Type B pancreatic cell (in vitro differentiated cells): ENCODE data around the gene SLC6A11. TPM values are rescaled to one million over a fixed set of nuclear protein-coding genes. Genes with fewer than 3 reads are reported as not detected.

ENCODE experiments used
- DNase-seq: peaks from one replicate; pipeline ENCODE4 v3.0.0; 2021; ENCODE audit warnings: mixed read lengths; ENCODE audit not compliant: unreplicated experiment; ENCODE audit errors: extremely low spot score
- H3K27ac Mint-ChIP-seq: 2 replicates; pipeline ENCODE4 v1.8.0; 2021; ENCODE audit warnings: mild to moderate bottlenecking, mixed read lengths
- H3K27me3 Mint-ChIP-seq: 2 replicates; pipeline ENCODE4 v1.8.0; 2021; ENCODE audit warnings: mixed read lengths
- H3K36me3 Mint-ChIP-seq: 2 replicates; pipeline ENCODE4 v1.8.0; 2021; ENCODE audit warnings: mixed read lengths
- H3K4me1 Mint-ChIP-seq: one replicate; pipeline ENCODE4 v1.8.0; 2021; ENCODE audit warnings: mixed read lengths; ENCODE audit not compliant: unreplicated experiment
- H3K4me3 Mint-ChIP-seq: 2 replicates; pipeline ENCODE4 v1.8.0; 2021; ENCODE audit warnings: mild to moderate bottlenecking, mixed read lengths
- H3K9me3 Mint-ChIP-seq: 2 replicates; pipeline ENCODE4 v1.8.0; 2021; ENCODE audit warnings: mixed read lengths
- long read RNA-seq: library from polyadenylated mRNA; unstranded; transcript quantifications from one replicate; pipeline ENCODE4 v2.0.0, GENCODE V29; 2020
- total RNA-seq: library from RNA; stranded (reverse); gene quantifications from 2 replicates; pipeline ENCODE4 v1.2.1, GENCODE V29; 2021; ENCODE audit warnings: low replicate concordance
- TF ChIP-seq, protein P1 (sequence below): fragments of 200-600 bp; sonication (generic); conservative IDR thresholded peaks from 2 replicates; pipeline ENCODE4 v1.5.0; 2021; ENCODE audit warnings: antibody characterized with exemption, mild to moderate bottlenecking

The SLC6A11 gene
- total RNA-seq, result 3.0 and 7.3 TPM in 2 replicates
- long read RNA-seq, partial matches to known transcripts, result 1 of 2 reads
- long read RNA-seq, other reads (novel, unspliced or antisense), result 1 of 2 reads

DNA sequence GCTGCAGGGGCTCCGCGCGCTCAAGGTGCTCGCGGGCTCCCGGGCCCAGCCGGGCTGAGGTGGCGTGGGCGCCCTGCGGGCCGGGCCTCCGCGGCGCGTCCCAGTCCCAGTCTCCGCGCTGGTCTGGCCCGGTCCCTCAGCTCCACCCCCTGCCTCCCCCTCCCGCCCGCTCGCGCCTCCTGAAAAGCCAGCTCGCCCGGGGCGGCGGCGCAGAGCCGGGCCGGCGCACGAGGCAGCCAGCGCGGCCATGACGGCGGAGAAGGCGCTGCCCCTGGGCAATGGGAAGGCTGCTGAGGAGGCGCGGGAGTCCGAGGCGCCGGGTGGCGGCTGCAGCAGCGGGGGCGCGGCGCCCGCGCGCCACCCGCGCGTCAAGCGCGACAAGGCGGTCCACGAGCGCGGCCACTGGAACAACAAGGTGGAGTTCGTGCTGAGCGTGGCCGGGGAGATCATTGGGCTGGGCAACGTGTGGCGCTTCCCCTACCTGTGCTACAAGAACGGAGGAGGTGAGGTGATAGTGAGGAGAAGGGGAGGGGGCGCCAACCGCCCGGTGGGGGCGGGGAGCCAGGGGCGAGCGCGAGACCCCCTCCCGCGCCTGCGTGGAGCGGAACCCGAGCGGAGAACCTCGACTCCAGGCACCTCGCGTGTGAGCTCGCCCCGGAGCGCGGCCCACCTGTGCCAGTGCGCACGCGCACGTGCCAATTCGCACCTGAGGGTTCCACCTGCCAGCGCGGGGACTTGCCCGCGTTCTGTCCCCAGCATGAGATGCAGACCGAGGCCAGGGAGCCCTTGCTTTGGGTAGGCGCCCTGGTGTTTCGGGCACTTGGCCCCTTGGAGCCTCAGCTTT lies at the start of gene SLC6A11:
TSS of gene SLC6A11 (plus strand) at position 210 of the 844 bp plus-strand sequence. CDS start at position 248, 38 bp downstream.
- Mint-ChIP-seq H3K36me3 (no peaks in the 10 kb centered on the region), H3K27me3 (peaks cover 65% of the 10 kb centered on the region), H3K27ac (no peak within 1 kb of the TSS), H3K4me1 (no peaks in the 10 kb centered on the region), H3K4me3 (peak within 1 kb of the TSS; percentile 83), H3K9me3 (no peaks in the 10 kb centered on the region)
- no peak for DNase-seq
- TF ChIP-seq, protein P1, sequence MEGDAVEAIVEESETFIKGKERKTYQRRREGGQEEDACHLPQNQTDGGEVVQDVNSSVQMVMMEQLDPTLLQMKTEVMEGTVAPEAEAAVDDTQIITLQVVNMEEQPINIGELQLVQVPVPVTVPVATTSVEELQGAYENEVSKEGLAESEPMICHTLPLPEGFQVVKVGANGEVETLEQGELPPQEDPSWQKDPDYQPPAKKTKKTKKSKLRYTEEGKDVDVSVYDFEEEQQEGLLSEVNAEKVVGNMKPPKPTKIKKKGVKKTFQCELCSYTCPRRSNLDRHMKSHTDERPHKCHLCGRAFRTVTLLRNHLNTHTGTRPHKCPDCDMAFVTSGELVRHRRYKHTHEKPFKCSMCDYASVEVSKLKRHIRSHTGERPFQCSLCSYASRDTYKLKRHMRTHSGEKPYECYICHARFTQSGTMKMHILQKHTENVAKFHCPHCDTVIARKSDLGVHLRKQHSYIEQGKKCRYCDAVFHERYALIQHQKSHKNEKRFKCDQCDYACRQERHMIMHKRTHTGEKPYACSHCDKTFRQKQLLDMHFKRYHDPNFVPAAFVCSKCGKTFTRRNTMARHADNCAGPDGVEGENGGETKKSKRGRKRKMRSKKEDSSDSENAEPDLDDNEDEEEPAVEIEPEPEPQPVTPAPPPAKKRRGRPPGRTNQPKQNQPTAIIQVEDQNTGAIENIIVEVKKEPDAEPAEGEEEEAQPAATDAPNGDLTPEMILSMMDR, result no peak

DNA sequence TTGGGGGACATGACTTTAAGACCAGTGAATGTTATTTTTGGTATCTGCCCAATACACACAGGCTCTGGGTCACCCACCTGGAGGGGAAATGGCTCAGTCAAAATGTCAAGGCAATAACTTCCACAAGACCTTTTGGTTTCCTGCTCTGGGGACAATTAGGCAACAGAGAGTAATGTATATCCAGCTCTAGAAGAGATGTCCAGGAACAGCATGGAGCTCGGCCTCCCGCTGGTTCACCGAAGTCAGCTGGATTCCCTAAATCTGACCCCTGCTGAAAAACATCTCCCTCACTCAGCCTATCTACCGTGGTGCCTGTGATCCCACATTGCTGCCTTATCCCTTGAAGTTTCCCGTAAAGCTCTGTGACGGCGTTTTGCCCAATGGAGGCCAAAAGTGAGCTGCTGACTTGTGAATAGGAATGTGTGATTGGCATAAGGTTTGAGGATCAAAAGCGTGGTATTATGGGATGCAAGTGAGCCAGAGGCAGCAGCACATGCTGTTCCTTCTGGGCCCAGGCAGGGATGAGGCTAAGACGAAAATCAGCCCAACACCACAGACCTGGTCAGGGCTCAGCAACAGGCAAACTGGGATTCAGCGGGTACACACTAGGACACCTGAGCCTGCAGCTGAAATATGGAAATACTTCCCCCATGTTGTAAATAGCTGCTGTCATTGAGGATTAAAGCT lies 47.2 kb upstream of the SLC6A11 start:
- no peak overlapping the region for H3K4me3 Mint-ChIP-seq
- DNase-seq, result peak; percentile 22
- peaks cover 39% of the 10 kb centered on the region for H3K27me3 Mint-ChIP-seq
- TF ChIP-seq, protein P1, result no peak
- no peak overlapping the region for H3K27ac Mint-ChIP-seq
- no peaks in the 10 kb centered on the region for H3K36me3 Mint-ChIP-seq
- H3K9me3 Mint-ChIP-seq, result no peaks in the 10 kb centered on the region
- peaks cover 2% of the 10 kb centered on the region for H3K4me1 Mint-ChIP-seq

DNA sequence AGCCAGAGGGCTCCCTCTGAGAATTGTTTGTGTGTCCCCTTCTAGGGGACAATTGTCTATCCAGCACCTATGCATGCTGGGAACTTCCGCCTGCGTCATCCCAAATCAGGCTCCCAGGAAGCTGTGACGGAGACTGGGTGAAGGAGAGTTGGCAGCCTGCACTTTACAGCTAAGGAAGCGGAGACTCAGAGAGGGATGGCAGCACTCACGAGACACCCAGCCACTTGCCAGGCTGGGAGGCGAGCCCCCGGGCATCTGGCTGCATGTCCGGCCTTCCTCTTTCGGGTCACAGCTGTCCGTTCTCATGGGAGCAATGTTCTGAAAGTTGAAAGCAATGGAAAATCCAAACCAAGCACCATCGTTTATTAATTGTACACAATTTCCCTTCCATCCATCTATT lies 45.5 kb upstream of the SLC6A11 start:
- no peaks in the 10 kb centered on the region for H3K9me3 Mint-ChIP-seq

DNA sequence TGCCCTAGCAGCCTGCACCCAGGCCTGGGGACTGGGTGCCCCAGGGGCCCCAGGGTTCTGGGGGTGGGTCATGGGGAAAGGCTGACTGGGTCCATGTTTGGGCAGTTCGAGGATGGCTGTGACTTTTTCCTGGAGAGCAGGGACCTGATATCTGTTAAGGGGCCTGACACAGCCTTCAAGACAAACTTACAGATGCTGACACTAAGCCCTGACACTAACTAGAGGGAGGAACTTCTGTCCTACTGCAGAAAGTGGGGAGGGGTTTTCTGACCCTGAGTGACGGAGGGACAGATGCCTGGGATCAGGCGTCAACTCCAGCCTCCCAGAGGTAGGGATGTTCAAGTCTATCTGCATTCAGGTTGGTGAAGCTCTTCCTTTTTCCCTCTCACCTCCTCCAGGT lies 45.0 kb upstream of the SLC6A11 start:
- Mint-ChIP-seq H3K9me3 (no peaks in the 10 kb centered on the region), H3K4me1 (no peaks in the 10 kb centered on the region), H3K36me3 (no peaks in the 10 kb centered on the region), H3K27ac (no peak overlapping the region), H3K4me3 (no peak overlapping the region), H3K27me3 (peaks cover 49% of the 10 kb centered on the region)
- TF ChIP-seq, protein P1, result no peak
- peak; percentile 15 for DNase-seq

More for the DNA sequence above, 45.5 kb upstream of the SLC6A11 start:
- DNase-seq, result peak; percentile 16
- Mint-ChIP-seq H3K4me3 (no peak overlapping the region), H3K4me1 (no peaks in the 10 kb centered on the region), H3K27ac (no peak overlapping the region), H3K27me3 (peaks cover 50% of the 10 kb centered on the region), H3K36me3 (no peaks in the 10 kb centered on the region)
- TF ChIP-seq, protein P1, result no peak

DNA sequence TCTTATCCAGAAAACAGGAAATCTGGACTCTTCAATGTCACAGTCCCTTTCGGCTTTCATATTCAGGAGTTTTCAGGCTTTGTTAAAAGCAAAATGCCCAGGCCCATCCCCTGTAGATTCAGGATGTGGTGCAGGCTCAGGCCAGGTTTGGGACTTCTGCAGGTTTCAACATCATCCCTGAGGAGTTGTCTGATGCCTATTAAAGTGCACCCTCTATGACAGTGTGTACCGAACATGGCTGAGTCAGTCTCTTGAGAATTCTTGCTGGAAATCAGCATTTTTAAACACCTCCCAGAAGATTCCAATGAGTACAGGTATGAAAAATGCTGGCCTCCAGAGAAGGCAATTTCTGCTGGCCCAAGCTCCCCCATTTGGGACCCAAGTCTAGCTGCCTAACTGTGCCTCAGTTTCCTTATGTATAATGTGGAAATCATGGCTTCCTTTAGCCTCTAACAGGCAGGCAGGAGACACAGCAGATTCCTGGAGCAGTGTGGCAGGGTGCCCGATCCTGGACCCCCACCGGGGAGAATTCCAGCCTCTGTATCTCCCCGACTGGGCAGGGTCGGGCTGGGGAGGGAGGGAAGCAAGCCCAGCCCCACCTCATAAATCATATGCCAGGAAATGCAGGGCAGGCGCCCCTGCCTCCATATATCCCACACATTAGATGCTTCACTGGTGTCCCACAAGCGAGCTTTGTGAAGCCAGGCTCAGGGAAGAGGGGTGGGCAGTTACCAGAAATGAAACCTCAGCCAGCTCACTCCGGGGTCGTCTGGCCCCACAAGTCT lies 44.4 kb upstream of the SLC6A11 start:
- Mint-ChIP-seq H3K4me1 (no peaks in the 10 kb centered on the region), H3K4me3 (no peak overlapping the region), H3K27me3 (peaks cover 51% of the 10 kb centered on the region), H3K9me3 (no peaks in the 10 kb centered on the region), H3K27ac (no peak overlapping the region), H3K36me3 (no peaks in the 10 kb centered on the region)
- peak; percentile 44 for DNase-seq
- TF ChIP-seq, protein P1, result no peak
